Caco-2 (cell line): Measurements from ENCODE around the gene FNDC3A. TPM values are rescaled to one million over a fixed set of nuclear protein-coding genes. Genes with fewer than 3 reads are reported as not detected.

Source experiments
- BruUV-seq: library from RNA; stranded (reverse); fragments of 400-500 nt; replicated peaks from 2 replicates; lab custom pipeline; 2021; lab: Mats Ljungman, UMichigan
- CTCF ChIA-PET: fragments of 300-600 bp; sonication (Branson Sonifier 250); formaldehyde crosslinking; loops from one replicate; lab custom pipeline; 2022; ENCODE audit warnings: antibody characterized with exemption; lab: Charles Lee
- POLR2A ChIA-PET: fragments of 300-600 bp; sonication (Branson Sonifier 250); formaldehyde crosslinking; loops from one replicate; lab custom pipeline; 2022; ENCODE audit warnings: antibody characterized with exemption; lab: Charles Lee
- DNase-seq, 2 experiments: peaks; one replicate each; pipeline versions ENCODE4 v3.0.0 to v3.0.0-alpha.2; 2020 to 2022
- H3K27me3 ChIP-seq: replicated peaks from 2 replicates; pipeline ENCODE4 v1.6.0; 2011; ENCODE audit warnings: low read length; ENCODE audit not compliant: control insufficient read depth, insufficient read depth
- H3K36me3 ChIP-seq: 2 replicates; pipeline ENCODE4 v1.5.1; 2011; ENCODE audit warnings: low read length; ENCODE audit not compliant: control insufficient read depth, insufficient read depth
- H3K4me1 ChIP-seq: fragments of 250-450 bp; sonication (Bioruptor Pico); 2 replicates; pipeline ENCODE4 v1.5.1; 2020; ENCODE audit warnings: mild to moderate bottlenecking
- H3K4me3 ChIP-seq: 2 replicates; pipeline ENCODE4 v1.5.1; 2011; ENCODE audit warnings: low read depth, mild to moderate bottlenecking, control low read depth, low read length
- H3K9me3 ChIP-seq: fragments of 250-450 bp; sonication (Bioruptor Pico); 2 replicates; pipeline ENCODE4 v1.5.1; 2020; ENCODE audit warnings: mild to moderate bottlenecking, moderate library complexity
- H3K27ac Mint-ChIP-seq: one replicate; pipeline ENCODE4 v1.8.0; 2022; ENCODE audit warnings: mixed read lengths; ENCODE audit not compliant: unreplicated experiment
- H3K27me3 Mint-ChIP-seq: one replicate; pipeline ENCODE4 v1.8.0; 2022; ENCODE audit warnings: mixed read lengths; ENCODE audit not compliant: insufficient read depth, unreplicated experiment
- H3K36me3 Mint-ChIP-seq: one replicate; pipeline ENCODE4 v1.8.0; 2022; ENCODE audit warnings: mild to moderate bottlenecking, mixed read lengths; ENCODE audit not compliant: insufficient read depth, unreplicated experiment
- H3K4me1 Mint-ChIP-seq: one replicate; pipeline ENCODE4 v1.8.0; 2022; ENCODE audit warnings: low read depth, mixed read lengths; ENCODE audit not compliant: unreplicated experiment
- H3K4me3 Mint-ChIP-seq: one replicate; pipeline ENCODE4 v1.8.0; 2022; ENCODE audit warnings: mild to moderate bottlenecking, moderate library complexity, mixed read lengths; ENCODE audit not compliant: unreplicated experiment
- H3K9me3 Mint-ChIP-seq: one replicate; pipeline ENCODE4 v1.8.0; 2022; ENCODE audit warnings: mixed read lengths; ENCODE audit not compliant: unreplicated experiment
- CTCF ChIP-seq, 2 experiments: fragments of 200-600 bp in 1 of 2; IDR thresholded peaks; 1 replicate in 1 of 2; 2 replicates in 1 of 2; pipeline versions ENCODE4 v1.5.1 to v1.8.0; 2011 to 2022; ENCODE audit warnings: antibody characterized with exemption in 1 of 2, control low read depth in 1 of 2, inconsistent platforms in 1 of 2, low read depth in 1 of 2, low read length in 1 of 2, mild to moderate bottlenecking in 1 of 2, moderate library complexity in 1 of 2; ENCODE audit not compliant: insufficient read depth in 1 of 2, severe bottlenecking in 1 of 2, unreplicated experiment in 1 of 2
- intact Hi-C: fragments of 100-400 bp; cut with micrococcal nuclease; formaldehyde crosslinking; loops from one replicate; pipeline ENCODE4 v1.10.0; 2022; ENCODE audit not compliant: unreplicated experiment
- total RNA-seq: library from RNA; stranded (reverse); gene quantifications from 2 replicates; pipeline ENCODE4 v1.2.3, GENCODE V29; 2022

The FNDC3A gene
- total RNA-seq, 1 experiment from 2014 or later = 32.5 TPM

- intact Hi-C loops = no loop called here
- H3K36me3 Mint-ChIP-seq = peaks cover 9% of the 10 kb centered on the region
These were observed 278.3 kb downstream of the FNDC3A start for GRCh38 chr13:49254007-49254406.

GRCh38 chr13:49256841-49257240 is 281.1 kb downstream of the FNDC3A start:
- Histone ChIP-seq H3K4me3 (no peak overlapping the region), H3K36me3 (no peaks in the 10 kb centered on the region), H3K4me1 (no peaks in the 10 kb centered on the region), H3K9me3 (no peaks in the 10 kb centered on the region), H3K27me3 (no peaks in the 10 kb centered on the region)
- no peak for DNase-seq
- no peaks in the 10 kb centered on the region for H3K9me3 Mint-ChIP-seq
- CTCF ChIA-PET = no interaction called here
- BruUV-seq = no TSS peak
- peaks cover 9% of the 10 kb centered on the region for H3K36me3 Mint-ChIP-seq
- intact Hi-C loops = no loop called here
- H3K27me3 Mint-ChIP-seq = no peaks in the 10 kb centered on the region
- H3K27ac Mint-ChIP-seq = no peak overlapping the region
- H3K4me3 Mint-ChIP-seq = no peak overlapping the region
- no peaks in the 10 kb centered on the region for H3K4me1 Mint-ChIP-seq
- POLR2A ChIA-PET = no interaction called here
- no peak for TF ChIP-seq CTCF (IDR thresholded peaks at IDR 0.05; ENCODE audit: insufficient read depth in 1 of 2, low read depth in 1 of 2, low read length in 1 of 2, severe bottlenecking in 1 of 2, unreplicated experiment in 1 of 2)

More at GRCh38 chr13:49254007-49254406, 278.3 kb downstream of the FNDC3A start:
- POLR2A ChIA-PET = no interaction called here
- no peaks in the 10 kb centered on the region for H3K9me3 Mint-ChIP-seq
- H3K27ac Mint-ChIP-seq = no peak overlapping the region
- Histone ChIP-seq H3K27me3 (no peaks in the 10 kb centered on the region), H3K4me3 (no peak overlapping the region), H3K4me1 (peaks cover 2% of the 10 kb centered on the region; the same call in 1 of the 2 replicates), H3K9me3 (no peaks in the 10 kb centered on the region), H3K36me3 (no peaks in the 10 kb centered on the region)
- no peak for TF ChIP-seq CTCF (IDR thresholded peaks at IDR 0.05; ENCODE audit: insufficient read depth in 1 of 2, low read depth in 1 of 2, low read length in 1 of 2, severe bottlenecking in 1 of 2, unreplicated experiment in 1 of 2)
- CTCF ChIA-PET = no interaction called here
- BruUV-seq = no TSS peak
- no peaks in the 10 kb centered on the region for H3K4me1 Mint-ChIP-seq
- DNase-seq = no peak
- no peak overlapping the region for H3K4me3 Mint-ChIP-seq
- no peaks in the 10 kb centered on the region for H3K27me3 Mint-ChIP-seq

GRCh38 chr13:49258089-49258796 is 282.5 kb downstream of the FNDC3A start:
- ChIA-PET POLR2A (interaction anchor here (0.7 kb wide), 1 partner anchor 11 kb away, joined by 3 read pairs; the partner anchor contains the start of gene CDADC1), CTCF (interaction anchor here (1.0 kb wide), 1 partner anchor 86 kb away, joined by 3 read pairs; no protein-coding TSS in a partner anchor)
- no peaks in the 10 kb centered on the region for H3K9me3 Mint-ChIP-seq
- no peak for TF ChIP-seq CTCF (IDR thresholded peaks at IDR 0.05; ENCODE audit: insufficient read depth in 1 of 2, low read depth in 1 of 2, low read length in 1 of 2, severe bottlenecking in 1 of 2, unreplicated experiment in 1 of 2)
- H3K36me3 Mint-ChIP-seq = peaks cover 9% of the 10 kb centered on the region
- H3K27ac Mint-ChIP-seq = no peak overlapping the region
- Histone ChIP-seq H3K4me1 (no peaks in the 10 kb centered on the region), H3K27me3 (no peaks in the 10 kb centered on the region), H3K4me3 (no peak overlapping the region), H3K9me3 (no peaks in the 10 kb centered on the region), H3K36me3 (no peaks in the 10 kb centered on the region)
- no peaks in the 10 kb centered on the region for H3K4me1 Mint-ChIP-seq
- DNase-seq = no peak
- H3K27me3 Mint-ChIP-seq = no peaks in the 10 kb centered on the region
- no peak overlapping the region for H3K4me3 Mint-ChIP-seq
- no TSS peak for BruUV-seq
- intact Hi-C loops = no loop called here

Other genes starting within 250 kb of the FNDC3A start
- gene MLNR, start 244.4 kb downstream of the FNDC3A start, total RNA-seq = 0.44 TPM in 1 of 2 replicates, not detected in the other